ENCODE results near the gene CCL28. TPM values are rescaled to one million over a fixed set of nuclear protein-coding genes. Genes with fewer than 3 reads are reported as not detected.
"Not testable (repeated sequence)": the region's sequence is repeated elsewhere in the genome, so short reads cannot be mapped to it uniquely, and the experiment has no call there.

CCL28 gene
- total RNA-seq, 1 experiment from 2014 or later, result 8.5 TPM

DNA sequence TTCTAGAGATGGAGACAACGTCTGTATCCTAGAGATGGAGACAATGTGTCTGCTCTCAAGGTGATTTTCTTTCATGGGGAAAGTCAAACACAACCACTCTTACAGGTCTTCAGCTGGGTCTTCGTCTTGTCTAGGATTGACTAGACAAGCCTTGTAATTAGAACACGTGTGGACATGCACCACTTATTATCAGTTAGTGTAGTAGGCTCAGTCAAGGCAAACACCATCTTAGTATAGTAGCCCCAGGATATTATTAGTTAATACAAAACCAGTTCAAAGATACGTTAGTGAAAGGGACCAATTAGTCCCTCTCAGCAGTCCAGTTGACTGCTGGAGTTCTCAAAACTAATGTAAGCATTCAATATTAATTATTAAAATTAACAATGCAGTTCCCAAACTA is 15.1 kb upstream of the CCL28 start:
- H2AFZ ChIP-seq (ENCODE audit: low read length), result no peak overlapping the region
- intact Hi-C loops (cut with micrococcal nuclease), result no loop called here
- H3K27ac ChIP-seq (ENCODE audit: low read length), result peak overlapping the region; percentile 53
- no peaks in the 10 kb centered on the region for H3K79me2 ChIP-seq (ENCODE audit: low read length)
- ChIA-PET POLR2A (ENCODE audit: unreplicated experiment) (no interaction called here), CTCF (no interaction called here)
- H3K27me3 ChIP-seq (ENCODE audit: low read length), result no peaks in the 10 kb centered on the region
- DNase-seq (no peak), ATAC-seq (no peak)
- H3K4me1 ChIP-seq (ENCODE audit: insufficient read depth, low read length), result peaks cover 36% of the 10 kb centered on the region
- TF ChIP-seq EZH2 (IDR thresholded peaks at IDR 0.05; ENCODE audit: low read length, unreplicated experiment), result no peak
- no peak for TF ChIP-seq EZH2phosphoT487 (IDR thresholded peaks at IDR 0.05; ENCODE audit: borderline replicate concordance, low read length)
- TF ChIP-seq, protein P1, sequence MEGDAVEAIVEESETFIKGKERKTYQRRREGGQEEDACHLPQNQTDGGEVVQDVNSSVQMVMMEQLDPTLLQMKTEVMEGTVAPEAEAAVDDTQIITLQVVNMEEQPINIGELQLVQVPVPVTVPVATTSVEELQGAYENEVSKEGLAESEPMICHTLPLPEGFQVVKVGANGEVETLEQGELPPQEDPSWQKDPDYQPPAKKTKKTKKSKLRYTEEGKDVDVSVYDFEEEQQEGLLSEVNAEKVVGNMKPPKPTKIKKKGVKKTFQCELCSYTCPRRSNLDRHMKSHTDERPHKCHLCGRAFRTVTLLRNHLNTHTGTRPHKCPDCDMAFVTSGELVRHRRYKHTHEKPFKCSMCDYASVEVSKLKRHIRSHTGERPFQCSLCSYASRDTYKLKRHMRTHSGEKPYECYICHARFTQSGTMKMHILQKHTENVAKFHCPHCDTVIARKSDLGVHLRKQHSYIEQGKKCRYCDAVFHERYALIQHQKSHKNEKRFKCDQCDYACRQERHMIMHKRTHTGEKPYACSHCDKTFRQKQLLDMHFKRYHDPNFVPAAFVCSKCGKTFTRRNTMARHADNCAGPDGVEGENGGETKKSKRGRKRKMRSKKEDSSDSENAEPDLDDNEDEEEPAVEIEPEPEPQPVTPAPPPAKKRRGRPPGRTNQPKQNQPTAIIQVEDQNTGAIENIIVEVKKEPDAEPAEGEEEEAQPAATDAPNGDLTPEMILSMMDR (conservative IDR thresholded peaks at IDR 0.05; ENCODE audit: low read depth, low read length), result no peak
- H3F3A ChIP-seq (ENCODE audit: low read length, unreplicated experiment), result peaks cover 4% of the 10 kb centered on the region
- no peaks in the 10 kb centered on the region for H3K36me3 ChIP-seq (ENCODE audit: low read depth, low read length)
- no peak overlapping the region; the same call in 1 of the 2 replicates for H3K4me2 ChIP-seq (ENCODE audit: low read length)
- no peaks in the 10 kb centered on the region for H4K20me1 ChIP-seq (ENCODE audit: low read length)
- H3K4me3 ChIP-seq (ENCODE audit: low read length), result no peak overlapping the region
- H3K9me2 ChIP-seq (replicated peaks; ENCODE audit: low read length), result no peaks in the 10 kb centered on the region
- no TSS peak for BruUV-seq (replicated peaks)
- no peaks in the 10 kb centered on the region for H3K9me3 ChIP-seq (ENCODE audit: low read length)
- H3K9ac ChIP-seq (ENCODE audit: low read length), result no peak overlapping the region

DNA sequence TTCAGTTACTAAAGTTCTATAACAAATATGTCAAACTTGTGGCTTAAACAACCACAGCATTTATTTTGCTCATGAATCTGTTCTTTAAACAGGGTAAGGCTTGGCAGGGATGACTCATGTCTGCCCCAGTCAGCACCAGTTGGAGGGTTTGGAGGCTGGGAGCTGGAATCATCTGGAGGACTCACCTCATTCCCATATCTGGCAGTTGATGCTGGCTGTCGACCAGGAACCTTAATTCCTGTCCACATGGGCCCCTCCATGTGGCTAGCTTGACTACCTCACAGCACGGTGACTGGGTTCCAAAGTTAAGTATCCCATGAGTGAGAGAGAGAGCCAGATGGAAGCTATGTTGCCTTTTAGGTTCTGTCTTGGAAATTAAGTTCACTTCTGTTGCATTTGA is 13.8 kb upstream of the CCL28 start:
- ChIA-PET CTCF (no interaction called here), POLR2A (ENCODE audit: unreplicated experiment) (no interaction called here)
- TF ChIP-seq, protein P1 (conservative IDR thresholded peaks at IDR 0.05; ENCODE audit: low read depth, low read length), result no peak
- TF ChIP-seq EZH2 (IDR thresholded peaks at IDR 0.05; ENCODE audit: low read length, unreplicated experiment) (no peak), EZH2phosphoT487 (IDR thresholded peaks at IDR 0.05; ENCODE audit: borderline replicate concordance, low read length) (no peak)
- DNase-seq, result peak; percentile 88
- peak overlapping the region; percentile 55 for H3K27ac ChIP-seq (ENCODE audit: low read length)
- ATAC-seq, result peak; percentile 93
- H3K36me3 ChIP-seq (ENCODE audit: low read depth, low read length), result no peaks in the 10 kb centered on the region
- H3K4me2 ChIP-seq (ENCODE audit: low read length), result peak overlapping the region; percentile 12; the same call in 1 of the 2 replicates
- H3K79me2 ChIP-seq (ENCODE audit: low read length), result no peaks in the 10 kb centered on the region
- peak overlapping the region; percentile 40 for H2AFZ ChIP-seq (ENCODE audit: low read length)
- peaks cover 38% of the 10 kb centered on the region for H3K4me1 ChIP-seq (ENCODE audit: insufficient read depth, low read length)
- H4K20me1 ChIP-seq (ENCODE audit: low read length), result no peaks in the 10 kb centered on the region
- intact Hi-C loops (cut with micrococcal nuclease), result no loop called here
- H3F3A ChIP-seq (ENCODE audit: low read length, unreplicated experiment), result no peaks in the 10 kb centered on the region
- no peaks in the 10 kb centered on the region for H3K27me3 ChIP-seq (ENCODE audit: low read length)
- H3K4me3 ChIP-seq (ENCODE audit: low read length), result no peak overlapping the region
- no TSS peak for BruUV-seq (replicated peaks)
- H3K9ac ChIP-seq (ENCODE audit: low read length), result no peak overlapping the region; the same call in 1 of the 2 replicates
- H3K9me2 ChIP-seq (replicated peaks; ENCODE audit: low read length), result no peaks in the 10 kb centered on the region
- H3K9me3 ChIP-seq (ENCODE audit: low read length), result no peaks in the 10 kb centered on the region

DNA sequence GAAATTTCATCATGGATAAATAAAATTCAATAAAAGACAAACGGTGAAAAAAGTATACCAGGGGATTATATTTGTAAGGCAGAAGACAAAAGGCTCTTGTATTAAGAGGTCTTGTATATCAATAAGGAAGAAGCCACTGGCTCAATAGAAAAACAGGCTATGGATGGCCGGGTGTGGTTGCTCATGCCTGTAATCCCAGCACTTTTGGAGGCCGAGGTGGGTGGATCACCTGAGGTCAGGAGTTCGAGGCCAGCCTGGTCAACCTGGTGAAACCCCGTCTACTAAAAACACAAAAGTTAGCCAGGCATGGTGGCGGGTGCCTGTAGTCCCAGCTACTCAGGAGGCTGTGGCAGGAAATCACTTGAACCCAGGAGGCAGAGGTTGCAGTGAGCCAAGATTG is 10.9 kb upstream of the CCL28 start:
- H3K4me3 ChIP-seq (ENCODE audit: low read length); intact Hi-C loops (cut with micrococcal nuclease); H3K9me2 ChIP-seq (replicated peaks; ENCODE audit: low read length); H3F3A ChIP-seq (ENCODE audit: low read length, unreplicated experiment); H3K9ac ChIP-seq (ENCODE audit: low read length); ATAC-seq; CTCF ChIA-PET; H4K20me1 ChIP-seq (ENCODE audit: low read length); H3K36me3 ChIP-seq (ENCODE audit: low read depth, low read length); POLR2A ChIA-PET (ENCODE audit: unreplicated experiment); H3K79me2 ChIP-seq (ENCODE audit: low read length); H3K27ac ChIP-seq (ENCODE audit: low read length); H3K27me3 ChIP-seq (ENCODE audit: low read length); BruUV-seq (replicated peaks); H2AFZ ChIP-seq (ENCODE audit: low read length); H3K9me3 ChIP-seq (ENCODE audit: low read length); DNase-seq; H3K4me2 ChIP-seq (ENCODE audit: low read length): not testable (repeated sequence)
- H3K4me1 ChIP-seq (ENCODE audit: insufficient read depth, low read length), result peaks cover 33% of the 10 kb centered on the region

Data from PC-3 (cell line).